NCI-H2029 (cell line): Measurements from ENCODE around the gene SLCO1C1.

ENCODE experiments used
- DNase-seq: peaks from one replicate; lab custom pipeline; 2025; lab: John Stamatoyannopoulos, UW

SLCO1C1 gene

DNA sequence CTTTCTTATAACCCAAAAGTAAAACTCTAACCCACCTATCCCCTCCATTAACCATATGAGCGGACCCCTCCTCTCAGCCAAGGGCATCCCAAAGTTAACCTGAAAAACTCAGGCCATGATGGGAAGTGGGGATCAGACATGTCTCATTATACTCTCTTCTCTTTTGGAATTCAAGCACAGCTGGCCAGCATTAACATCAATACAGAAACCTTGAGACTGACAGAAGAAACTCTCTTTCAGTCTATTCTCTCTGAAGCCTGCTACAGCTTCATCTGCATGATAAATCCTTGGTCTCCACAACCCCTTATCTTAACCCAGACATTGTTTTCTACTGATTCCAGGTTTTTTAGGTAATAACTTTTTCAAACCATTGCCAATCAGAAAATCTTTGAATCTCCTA lies 97.8 kb downstream of the SLCO1C1 start:
- no peak for DNase-seq

DNA sequence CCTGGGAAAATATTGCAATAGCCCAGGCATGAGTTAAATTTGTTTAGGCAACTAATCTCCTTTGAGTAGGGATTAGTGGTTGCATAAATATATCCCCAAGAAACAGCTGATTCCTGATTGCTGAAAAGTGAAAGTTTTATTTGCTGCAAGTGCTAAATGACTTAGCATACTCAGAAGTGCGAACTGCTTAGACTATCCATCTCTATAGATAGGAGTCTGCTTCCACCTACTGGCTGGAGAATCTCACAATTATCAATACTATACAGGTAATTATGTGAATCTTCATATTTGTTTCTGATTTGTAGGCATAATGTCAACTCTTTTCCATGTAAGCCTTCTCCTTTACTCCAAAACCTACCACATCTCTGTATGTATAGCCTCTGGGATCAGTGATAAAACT lies 103.4 kb downstream of the SLCO1C1 start:
- no peak for DNase-seq

DNA sequence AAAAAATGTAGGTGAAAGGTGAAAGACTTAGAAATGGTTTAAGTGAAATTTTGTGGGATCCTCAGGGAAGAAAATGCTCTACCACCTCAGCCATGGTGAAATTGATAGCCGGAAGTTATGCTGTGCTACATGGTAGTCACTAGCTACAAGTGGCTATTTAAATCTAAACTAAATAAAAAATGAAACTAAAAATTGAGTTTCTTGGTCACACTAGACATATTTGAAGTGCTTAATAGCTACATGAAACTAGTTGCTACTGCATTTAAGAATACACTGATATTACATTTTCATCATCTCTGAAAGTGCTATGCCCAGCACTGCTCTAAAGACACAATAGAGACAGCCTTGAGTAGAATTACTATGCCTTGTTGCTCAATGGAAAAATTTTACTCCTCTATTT lies 105.0 kb downstream of the SLCO1C1 start:
- no peak for DNase-seq

DNA sequence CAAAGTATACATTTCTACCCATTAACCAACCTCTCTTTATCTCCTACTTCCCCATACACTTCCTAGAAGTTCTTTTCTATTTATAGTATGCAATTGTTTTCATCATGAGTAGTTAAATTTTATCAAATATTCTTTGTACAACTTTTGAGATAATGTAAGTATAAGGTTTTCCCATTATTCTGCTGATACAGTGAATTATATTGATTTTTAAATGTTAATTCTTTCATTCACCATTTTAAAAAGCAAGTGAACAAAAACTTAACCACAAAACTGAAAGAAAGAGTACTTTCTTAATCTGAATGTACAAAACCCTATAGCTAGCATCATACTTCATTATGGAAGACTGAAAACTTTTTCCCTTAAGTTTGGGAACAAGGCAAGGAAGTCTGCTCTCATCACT lies 105.9 kb downstream of the SLCO1C1 start:
- no peak for DNase-seq
